H54 (cell line): ENCODE results near the gene VAMP2.

ENCODE experiments used
- DNase-seq: peaks from one replicate; pipeline ENCODE4 v3.0.0; 2011; ENCODE audit warnings: low spot score, mixed read lengths; ENCODE audit not compliant: insufficient read length
- FAIRE-seq: peaks from 3 replicates; lab custom pipeline; 2011; peaks lifted over from hg19 to GRCh38; lab: Jason Lieb, UNC
- POLR2A ChIP-seq: IDR thresholded peaks from 2 replicates; pipeline ENCODE4 v1.6.1; 2011; ENCODE audit warnings: low read depth, mild to moderate bottlenecking, low read length

Gene VAMP2

DNA sequence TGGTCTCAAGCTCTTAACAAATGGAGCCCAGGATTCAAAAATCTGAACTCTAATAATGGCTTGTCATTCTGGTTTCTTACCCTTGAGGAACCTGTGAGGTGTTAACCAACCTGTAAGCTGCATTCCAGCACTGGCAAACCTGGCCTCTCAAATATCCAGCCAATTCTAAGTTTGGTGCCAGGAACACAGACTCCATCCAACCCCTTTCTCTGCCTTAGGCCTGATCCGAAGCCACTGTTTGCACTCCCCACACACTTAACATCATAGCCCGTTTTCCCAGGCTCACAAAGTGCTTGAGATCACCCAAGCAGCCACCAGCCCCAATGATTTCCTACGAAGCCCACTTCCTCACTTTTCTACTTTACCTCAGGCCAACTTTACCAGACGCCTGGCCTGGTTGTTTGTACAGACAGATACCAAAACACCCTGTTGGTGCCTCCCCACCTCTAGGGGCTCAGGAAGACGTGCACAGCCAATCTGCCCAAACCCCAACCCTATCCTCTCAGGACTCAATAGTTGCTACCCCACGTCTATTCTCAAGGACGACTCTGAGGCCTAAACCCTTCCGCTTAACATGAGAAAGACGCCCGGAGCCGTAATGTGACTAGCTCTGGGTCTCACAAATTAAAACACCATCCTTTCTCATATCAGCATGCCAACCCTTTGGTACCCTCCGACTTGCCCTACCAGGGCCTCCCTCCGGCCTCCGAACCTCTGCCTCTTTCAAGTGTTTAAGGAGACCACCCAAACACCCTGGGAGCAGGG is 7.3 kb downstream of the VAMP2 start:
- FAIRE-seq (no peak), DNase-seq (no peak)
- no peak for TF ChIP-seq POLR2A

DNA sequence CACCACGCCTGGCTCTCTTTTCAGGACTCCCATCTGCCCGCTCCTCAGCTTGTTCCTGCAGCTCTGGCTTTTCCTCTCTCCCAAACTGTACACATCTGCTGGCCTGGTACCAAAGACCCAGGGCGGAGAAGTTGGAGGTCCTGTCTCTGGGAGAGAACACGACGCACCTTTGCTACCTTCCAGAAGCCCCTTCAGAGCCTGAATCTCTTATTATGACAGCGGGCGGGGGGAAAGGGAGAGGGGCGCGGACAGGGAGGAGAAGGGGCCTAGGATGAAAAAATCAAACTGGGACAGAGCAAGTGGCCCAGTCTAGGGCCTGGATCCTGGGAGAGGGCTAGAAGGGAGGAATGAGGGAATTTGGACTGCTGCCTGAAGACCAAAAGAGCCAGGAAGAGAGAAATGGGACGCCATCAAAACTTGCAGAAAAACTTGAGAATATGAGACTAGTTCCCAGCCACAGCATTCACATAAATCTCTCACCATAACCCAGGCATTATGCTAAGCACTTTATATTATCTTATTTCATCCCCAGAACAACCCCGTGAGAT is 8.1 kb downstream of the VAMP2 start:
- DNase-seq (no peak), FAIRE-seq (no peak)
- TF ChIP-seq POLR2A, result no peak

DNA sequence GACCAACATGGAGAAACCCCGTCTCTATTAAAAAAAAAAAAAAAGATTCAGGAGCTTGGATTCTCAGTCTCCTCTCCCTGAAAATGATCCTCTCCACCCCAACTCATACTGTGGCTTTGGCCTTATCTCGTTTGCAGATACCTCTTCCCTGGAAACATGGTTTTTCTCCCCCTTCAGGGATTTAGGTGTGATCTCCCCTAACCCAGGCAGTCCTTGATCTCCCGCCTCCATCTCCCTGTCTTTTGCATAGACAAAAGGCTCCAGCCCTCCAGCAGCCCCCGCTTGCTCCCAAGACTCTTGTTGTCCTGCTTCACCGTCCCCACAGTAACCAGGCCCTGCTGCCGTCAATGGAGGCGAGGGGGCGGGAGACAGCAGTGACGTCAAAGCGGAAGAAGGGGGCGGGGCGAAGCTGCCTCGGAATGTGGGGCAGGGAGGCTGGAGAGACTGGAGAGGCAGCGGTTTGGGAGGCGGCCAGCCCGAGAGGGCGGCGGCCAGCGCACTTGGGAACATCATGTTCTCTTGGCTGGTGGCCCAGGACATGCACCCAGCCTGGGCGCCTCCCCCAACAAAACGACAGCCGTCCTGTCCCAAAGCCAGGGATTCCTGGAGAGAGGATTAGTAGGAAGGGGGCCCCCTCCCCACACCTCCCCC is 8.7 kb downstream of the VAMP2 start:
- peak; percentile 77 for FAIRE-seq
- peak; percentile 23; the same call in 1 of the 2 replicates for TF ChIP-seq POLR2A
- DNase-seq, result peak; percentile 74

DNA sequence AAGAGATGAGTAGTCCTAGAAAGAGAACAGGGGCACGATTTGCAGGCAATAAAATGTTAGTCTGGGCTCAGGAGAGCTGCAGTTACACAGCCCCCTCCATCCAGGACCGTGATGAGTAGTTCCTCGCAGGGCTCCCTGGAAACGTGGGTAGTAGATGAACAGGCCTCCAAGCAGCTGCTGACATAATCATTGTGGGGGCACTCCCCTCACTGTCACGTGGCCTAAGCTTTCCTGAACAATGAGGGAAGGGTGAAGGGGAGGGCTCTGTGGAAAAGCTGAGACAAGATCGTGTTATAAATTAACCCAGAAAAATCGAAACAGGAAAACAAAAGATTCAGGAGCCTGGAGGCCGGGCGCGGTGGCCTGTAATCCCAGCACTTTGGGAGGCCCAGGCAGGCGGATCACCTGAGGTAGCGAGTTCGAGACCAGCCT is 9.2 kb downstream of the VAMP2 start:
- DNase-seq, result peak; percentile 66
- TF ChIP-seq POLR2A, result no peak
- peak; percentile 33 for FAIRE-seq

DNA sequence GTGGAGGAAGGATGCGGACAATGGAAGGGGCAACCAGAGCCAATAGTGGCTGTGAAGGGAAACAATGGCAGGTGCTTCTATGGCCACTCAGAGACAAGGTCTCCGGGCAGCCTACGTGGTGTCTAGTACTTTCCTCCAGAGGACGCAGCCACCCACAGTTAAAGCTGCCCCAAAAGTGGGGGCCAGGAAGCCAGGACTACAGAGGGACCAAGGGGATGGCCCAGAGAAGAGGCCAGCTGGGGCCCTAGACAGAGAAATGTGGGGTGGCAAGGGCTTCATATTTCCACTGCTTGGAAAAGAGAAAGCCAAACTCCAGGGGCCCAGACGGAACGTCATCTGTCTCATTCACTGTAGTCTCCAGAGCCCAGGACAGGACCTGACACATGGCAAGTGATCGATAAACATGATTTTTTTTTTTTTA is 9.7 kb downstream of the VAMP2 start:
- TF ChIP-seq POLR2A, result no peak
- FAIRE-seq (no peak), DNase-seq (no peak)

DNA sequence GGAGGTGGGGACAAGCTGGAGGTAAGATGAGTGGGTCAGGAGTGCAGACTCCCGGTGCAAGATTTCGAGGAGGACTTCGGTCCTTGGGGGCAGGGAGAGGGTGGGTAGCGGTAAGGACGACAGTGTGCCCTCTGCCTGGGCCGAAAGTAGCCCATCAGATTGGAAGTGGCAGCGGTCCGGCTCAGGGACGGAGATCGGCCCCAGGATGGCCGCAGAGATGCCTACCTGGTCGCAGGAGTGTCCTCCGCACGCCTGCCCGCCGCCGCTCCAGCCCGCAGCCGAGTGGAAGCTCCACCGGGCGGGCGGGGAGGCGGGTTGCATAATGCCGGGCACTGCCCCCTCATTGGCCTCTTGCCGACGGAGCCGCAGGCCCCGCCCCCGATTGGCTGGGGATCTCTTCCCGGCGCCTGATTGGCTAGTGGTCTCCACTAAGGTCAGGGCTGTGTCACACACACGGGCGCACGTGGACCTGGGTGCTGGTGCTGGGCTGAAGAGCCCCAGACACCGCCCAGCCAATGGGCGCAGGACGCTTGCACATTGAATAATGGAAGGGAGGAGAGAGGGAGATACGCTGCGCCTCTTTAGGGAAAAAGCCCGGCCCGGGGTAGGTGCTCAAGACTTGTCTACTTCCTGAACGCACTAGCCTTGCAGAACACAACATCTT is 10.5 kb downstream of the VAMP2 start, which contains the start of gene PER1:
PER1 (minus strand) TSS at position 293 of the 664 bp plus-strand sequence. CDS start 1,698 bp downstream, outside the sequence.
- TF ChIP-seq POLR2A, result peak; percentile 79
- DNase-seq (peak; percentile 90), FAIRE-seq (no peak)

DNA sequence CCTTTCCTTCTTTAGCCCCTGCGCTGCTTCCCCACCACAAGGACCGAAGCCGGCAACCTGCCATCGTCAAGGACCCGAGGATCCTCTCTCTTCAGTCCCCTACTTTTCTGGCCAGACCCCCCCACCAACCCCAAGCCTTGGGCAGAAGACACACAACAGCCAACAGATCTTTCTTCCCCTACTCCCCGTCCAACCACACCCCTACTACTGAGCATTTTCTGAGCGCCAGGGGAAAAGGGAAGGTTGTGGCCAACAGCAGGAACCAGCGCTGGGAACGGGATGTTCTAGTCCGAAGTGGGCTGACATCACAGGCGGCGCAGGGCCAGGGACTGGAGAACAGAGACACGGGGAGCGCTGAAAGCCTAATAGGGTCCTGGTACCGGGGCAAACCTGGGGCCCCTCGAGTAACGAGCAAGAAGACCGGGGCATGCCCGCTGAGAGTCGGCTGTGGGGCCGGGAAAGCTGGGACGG is 11.1 kb downstream of the VAMP2 start:
- no peak for FAIRE-seq
- no peak for DNase-seq

DNA sequence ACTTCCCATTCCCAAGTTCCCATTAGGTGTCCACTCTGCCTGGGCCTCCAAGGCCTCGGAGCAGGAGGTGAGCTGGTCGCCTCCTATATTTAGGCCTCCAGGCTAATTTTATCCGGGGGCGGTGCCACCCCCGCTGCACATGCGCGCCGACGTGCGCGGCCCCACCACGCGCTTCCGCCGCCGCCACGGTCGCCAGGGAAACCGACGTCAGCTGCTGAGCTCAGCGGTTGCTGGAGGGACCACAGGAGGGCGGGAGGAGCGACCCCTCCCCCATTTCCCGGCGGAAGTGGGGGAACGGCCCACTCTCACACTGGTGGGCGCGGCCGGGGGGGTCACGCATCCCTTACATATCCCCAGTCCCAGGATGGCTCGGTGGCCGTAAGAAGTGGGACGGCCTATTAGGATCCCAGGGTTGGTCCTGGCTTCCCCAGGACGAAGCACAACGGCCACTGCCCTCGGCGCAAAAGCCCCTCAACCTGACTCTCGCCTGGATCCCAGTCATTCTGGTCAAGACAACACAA is 11.6 kb downstream of the VAMP2 start:
- TF ChIP-seq POLR2A, result peak; percentile 38; the same call in 1 of the 2 replicates
- DNase-seq, result no peak
- FAIRE-seq, result no peak

More for the DNA sequence above, 11.1 kb downstream of the VAMP2 start:
- no peak for TF ChIP-seq POLR2A

DNA sequence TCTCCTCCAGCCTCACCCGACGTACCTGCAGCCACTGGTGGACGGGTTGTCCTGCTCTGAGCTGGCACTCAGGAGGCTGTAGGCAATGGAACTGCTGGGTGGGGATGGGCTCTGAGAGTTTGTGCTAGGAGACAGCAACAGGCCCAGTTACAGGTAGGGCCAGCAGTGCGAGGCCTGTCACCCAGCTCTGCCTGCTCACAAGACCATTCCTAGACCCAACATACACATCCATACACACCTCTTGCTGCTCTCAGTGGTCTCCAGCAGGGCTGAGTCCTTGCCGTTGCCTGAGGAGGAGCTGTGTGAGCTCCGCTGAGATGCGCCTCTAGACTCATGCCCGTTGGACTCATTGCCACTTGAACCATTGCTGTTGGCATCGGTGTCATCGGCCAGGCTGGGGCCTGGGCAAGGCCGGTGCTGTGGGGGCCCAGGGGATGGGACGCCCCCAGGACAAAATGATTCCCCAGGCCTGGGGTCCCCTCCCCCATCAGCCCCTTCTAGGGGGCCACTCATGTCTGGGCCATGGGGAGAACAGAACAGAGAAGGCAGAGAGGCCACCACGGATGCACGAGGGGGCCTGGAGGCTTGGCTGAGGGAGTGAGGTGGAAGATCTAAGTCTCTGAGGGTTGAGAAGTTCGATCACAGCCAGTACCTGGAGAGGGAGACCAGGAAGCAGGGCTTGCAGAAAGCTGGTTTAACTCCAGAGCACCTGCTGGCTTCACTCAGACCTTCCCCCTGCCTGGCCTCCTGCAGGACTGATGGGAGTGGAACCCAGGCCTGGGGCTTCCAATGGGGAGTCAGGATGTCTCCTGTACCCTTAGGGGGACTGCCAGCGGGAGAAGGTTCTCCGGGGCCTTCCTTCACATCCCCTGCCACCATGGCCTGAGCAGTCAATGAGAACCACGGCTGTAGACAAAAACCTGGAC is 12.3 kb downstream of the VAMP2 start:
- no peak for TF ChIP-seq POLR2A
- DNase-seq (no peak), FAIRE-seq (no peak)

DNA sequence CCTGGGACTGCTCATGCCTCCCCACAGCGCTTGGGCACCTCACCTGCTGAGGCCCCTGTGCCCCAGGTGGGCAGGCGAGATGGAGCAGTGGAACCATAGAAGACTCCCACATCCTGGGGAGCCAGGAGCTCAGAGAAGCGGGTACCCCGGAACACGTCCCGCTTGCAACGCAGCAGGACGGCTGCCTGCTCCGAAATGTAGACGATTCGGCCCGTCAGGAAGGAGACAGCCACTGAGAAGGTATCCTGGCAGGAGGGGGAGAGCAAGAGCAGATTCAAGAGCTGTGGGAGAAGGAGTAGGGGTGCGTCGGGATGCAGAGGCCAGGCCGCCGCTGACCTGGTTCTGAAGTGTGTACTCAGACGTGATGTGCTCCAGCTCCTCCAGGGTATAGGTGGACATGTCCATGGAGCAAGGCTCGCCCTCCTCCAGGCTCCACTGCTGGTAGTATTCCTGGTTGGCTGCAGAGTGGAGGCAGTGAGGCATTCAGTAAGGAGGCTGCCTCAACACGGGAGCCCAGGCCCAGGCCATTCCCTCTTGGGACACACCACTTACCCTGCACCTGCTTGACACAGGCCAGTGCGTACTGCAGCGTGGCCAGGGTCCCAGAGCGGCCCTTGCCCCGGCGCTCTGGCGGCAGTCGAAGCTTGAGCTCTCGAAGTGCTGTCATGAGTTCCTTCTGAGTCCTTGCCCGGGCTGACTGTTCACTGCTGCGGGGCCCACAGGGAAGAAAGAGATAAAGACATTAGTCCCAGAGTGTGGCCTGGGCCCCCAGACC is 13.1 kb downstream of the VAMP2 start:
- DNase-seq (no peak), FAIRE-seq (no peak)
- no peak for TF ChIP-seq POLR2A

DNA sequence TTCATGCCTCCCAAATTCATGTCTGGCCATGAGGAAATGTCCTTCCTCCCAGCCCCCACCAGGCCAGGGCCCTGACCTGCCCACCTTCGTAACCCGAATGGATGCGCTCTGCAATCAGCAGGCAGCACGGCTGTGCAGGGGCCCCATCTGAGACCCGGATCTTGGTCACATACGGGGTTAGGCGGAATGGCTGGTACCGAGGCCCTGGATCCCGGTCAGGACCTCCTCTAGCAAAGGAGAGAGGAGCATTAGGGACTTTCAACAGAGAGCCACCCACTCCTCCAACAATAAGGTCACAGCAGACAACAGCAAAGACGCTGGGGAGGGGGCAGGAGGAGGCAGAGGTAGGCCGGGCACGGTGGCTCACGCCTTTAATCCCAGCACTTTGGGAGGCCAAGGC is 14.2 kb downstream of the VAMP2 start:
- FAIRE-seq, result no peak
- no peak for TF ChIP-seq POLR2A
- DNase-seq, result no peak
